ENCODE results near the gene GADD45B. TPM values are rescaled to one million over a fixed set of nuclear protein-coding genes. Genes with fewer than 3 reads are reported as not detected.
A peak's percentile ranks its signal among the peaks of the same experiment; 100 is the strongest.

GADD45B gene
- total and polyA plus RNA-seq, 2 of the 4 experiments (the other 2 are of a cell fraction), result 30.1 to 106 TPM

DNA sequence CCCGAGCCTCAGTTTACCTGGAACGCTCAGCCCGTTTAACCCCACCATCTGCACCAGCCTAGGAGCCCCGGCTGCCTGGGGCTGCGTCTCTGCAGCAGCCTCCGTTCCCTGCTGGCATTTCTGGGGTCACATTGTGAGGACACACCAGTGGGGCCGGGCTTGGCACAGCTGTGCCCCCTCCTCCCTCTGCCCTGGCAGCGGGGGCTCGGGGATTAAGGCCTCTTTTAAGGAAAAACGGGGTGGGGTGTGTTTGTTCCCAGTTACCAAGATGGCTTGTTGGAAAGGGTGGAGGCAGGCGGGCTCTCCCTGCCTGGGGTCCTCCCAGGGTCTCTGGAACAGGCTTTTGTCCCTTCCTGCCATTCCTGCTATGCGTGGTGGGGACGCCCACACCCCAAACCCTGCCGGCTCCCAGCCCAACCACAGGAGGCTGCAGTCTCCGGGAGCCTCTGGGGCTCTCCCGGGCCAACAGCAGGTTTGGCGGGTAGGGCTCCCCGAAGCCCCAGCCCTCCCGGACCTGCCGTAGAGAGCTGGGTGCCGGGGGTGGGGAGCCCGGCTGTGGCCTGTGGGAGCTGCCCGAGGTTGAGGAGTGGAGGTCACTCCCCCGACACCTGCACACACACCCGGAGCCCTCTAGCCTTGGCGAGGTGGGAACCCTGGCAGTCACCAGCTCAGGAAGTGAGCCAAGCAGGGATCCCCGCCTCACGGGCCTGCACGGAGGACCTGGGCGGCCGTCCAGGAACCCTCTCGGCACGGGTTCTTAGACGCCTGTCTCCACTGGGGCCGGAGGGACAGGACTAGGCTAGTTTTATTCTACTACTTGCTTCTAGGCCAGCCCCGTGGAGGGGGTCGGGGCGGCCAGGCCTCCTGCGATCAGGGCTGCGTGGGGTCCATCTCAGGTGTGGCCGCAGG, 36.9 kb downstream of the GADD45B start:
- Histone ChIP-seq H2BK5ac (ENCODE audit: low read depth, low read length, poor library complexity, severe bottlenecking) (no peak overlapping the region), H3K23ac (ENCODE audit: low read depth, low read length) (no peak overlapping the region), H3K56ac (ENCODE audit: extremely low read depth, insufficient read depth, low read length) (no peak overlapping the region), H3K4me2 (ENCODE audit: low read depth, low read length) (no peak overlapping the region), H3K18ac (ENCODE audit: low read depth, low read length) (no peak overlapping the region), H3K4ac (ENCODE audit: low read depth, low read length) (no peak overlapping the region), H3K9me3 (ENCODE audit: control insufficient read depth, insufficient read depth, low read length) (no peaks in the 10 kb centered on the region), H3K79me1 (ENCODE audit: low read depth in 1 of 2, low read length in 2 of 2) (no peaks in the 10 kb centered on the region), H2AK9ac (replicated peaks; ENCODE audit: low read depth, low read length, poor library complexity) (no peak overlapping the region), H2AK5ac (ENCODE audit: low read depth, low read length) (no peak overlapping the region), H2AFZ (replicated peaks; ENCODE audit: low read length, poor library complexity) (peak overlapping the region; percentile 49), H4K8ac (ENCODE audit: low read depth in 2 of 2, low read length in 2 of 2) (no peak overlapping the region), H2BK120ac (ENCODE audit: low read depth, low read length) (no peak overlapping the region), H4K5ac (ENCODE audit: low read depth, low read length) (no peak overlapping the region), H3K4me1 (ENCODE audit: control insufficient read depth, insufficient read depth, low read length) (no peaks in the 10 kb centered on the region), H3K9ac (ENCODE audit: low read depth, low read length) (no peak overlapping the region), H3K9me1 (ENCODE audit: insufficient read depth, low read length) (0 out of 2 replicates have a peak, but pooled peaks cover 2% of the 10 kb centered on the region), H3K14ac (replicated peaks; ENCODE audit: low read depth, low read length) (no peak overlapping the region), H3K27ac (ENCODE audit: insufficient read depth, low read length) (no peak overlapping the region), H4K91ac (ENCODE audit: insufficient read depth, low read depth, low read length) (no peak overlapping the region), H3K27me3 (ENCODE audit: control insufficient read depth, insufficient read depth, low read length) (no peaks in the 10 kb centered on the region), H2BK20ac (ENCODE audit: low read depth, low read length) (no peak overlapping the region), H3K36me3 (ENCODE audit: control insufficient read depth, insufficient read depth, low read length) (no peaks in the 10 kb centered on the region), H3K4me3 (ENCODE audit: insufficient read depth, low read depth, low read length) (no peak overlapping the region), H2BK15ac (ENCODE audit: low read depth, low read length) (no peak overlapping the region), H4K20me1 (ENCODE audit: insufficient read depth, low read length) (no peaks in the 10 kb centered on the region)
- dilution Hi-C loops (cut with HindIII; ENCODE audit: low sequenced_read_pairs, unreplicated experiment), result no loop called here
- intact Hi-C loops (cut with micrococcal nuclease), result no loop called here
- no TSS peak for BruUV-seq (replicated peaks)
- POLR2A ChIA-PET (ENCODE audit: unreplicated experiment), result interaction anchor here (0.6 kb wide), 2 partner anchors 15 to 49 kb away, joined by 5 to 6 read pairs; no protein-coding TSS in a partner anchor
- TF ChIP-seq BHLHE40 (IDR thresholded peaks at IDR 0.05; ENCODE audit: low read depth, low read length), result no peak
- TF ChIP-seq, protein P1, sequence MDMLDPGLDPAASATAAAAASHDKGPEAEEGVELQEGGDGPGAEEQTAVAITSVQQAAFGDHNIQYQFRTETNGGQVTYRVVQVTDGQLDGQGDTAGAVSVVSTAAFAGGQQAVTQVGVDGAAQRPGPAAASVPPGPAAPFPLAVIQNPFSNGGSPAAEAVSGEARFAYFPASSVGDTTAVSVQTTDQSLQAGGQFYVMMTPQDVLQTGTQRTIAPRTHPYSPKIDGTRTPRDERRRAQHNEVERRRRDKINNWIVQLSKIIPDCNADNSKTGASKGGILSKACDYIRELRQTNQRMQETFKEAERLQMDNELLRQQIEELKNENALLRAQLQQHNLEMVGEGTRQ (IDR thresholded peaks at IDR 0.05; ENCODE audit: low read depth, low read length), result no peak
- in situ Hi-C loops (cut with MboI; ENCODE audit: low sequenced_read_pairs), result no loop called here
- CTCF ChIA-PET, result no interaction called here
- DNase-seq (no peak), ATAC-seq (ENCODE audit: low read depth) (no peak)
- 71% methylated on average over 6 of the region's 41 CpGs; no CpG with 5 or more reads in 1 of the 2 experiments for WGBS, 2 experiments (ENCODE audit: extremely low coverage in 2 of 2, insufficient read length in 1 of 2)

Data from IMR-90 (cell line).